NT2/D1 (cell line): ENCODE results near the gene NT5C2.

Source experiments
- YY1 ChIP-seq: IDR thresholded peaks from 2 replicates; pipeline ENCODE4 v1.6.1; 2011; ENCODE audit not compliant: insufficient read length, insufficient read depth
- ZNF274 ChIP-seq: IDR thresholded peaks from 2 replicates; pipeline ENCODE4 v1.6.1; 2011; ENCODE audit warnings: mild to moderate bottlenecking, low read depth, low read length

DNA sequence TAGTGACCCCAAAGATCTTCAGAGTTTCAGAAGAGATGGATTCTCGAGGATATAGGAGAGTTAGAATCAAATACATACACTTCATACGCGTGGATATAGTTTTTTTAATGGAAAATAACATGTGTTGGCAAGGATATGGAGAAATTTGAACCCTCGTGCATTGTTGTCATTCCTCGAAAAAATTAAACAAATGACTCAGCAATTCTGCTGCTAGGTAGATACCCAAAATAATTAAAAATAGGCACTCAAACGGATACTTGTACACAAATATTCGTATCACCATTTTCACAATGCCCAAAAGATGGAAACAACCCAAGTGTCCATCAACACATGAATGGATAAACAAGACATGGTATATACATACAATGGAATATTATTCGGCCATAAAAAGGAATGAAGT, 5.6 kb upstream of the NT5C2 start:
- TF ChIP-seq ZNF274 (no peak), YY1 (no peak)
